Measurements from ENCODE around the gene LAMTOR3.

Gene LAMTOR3

DNA sequence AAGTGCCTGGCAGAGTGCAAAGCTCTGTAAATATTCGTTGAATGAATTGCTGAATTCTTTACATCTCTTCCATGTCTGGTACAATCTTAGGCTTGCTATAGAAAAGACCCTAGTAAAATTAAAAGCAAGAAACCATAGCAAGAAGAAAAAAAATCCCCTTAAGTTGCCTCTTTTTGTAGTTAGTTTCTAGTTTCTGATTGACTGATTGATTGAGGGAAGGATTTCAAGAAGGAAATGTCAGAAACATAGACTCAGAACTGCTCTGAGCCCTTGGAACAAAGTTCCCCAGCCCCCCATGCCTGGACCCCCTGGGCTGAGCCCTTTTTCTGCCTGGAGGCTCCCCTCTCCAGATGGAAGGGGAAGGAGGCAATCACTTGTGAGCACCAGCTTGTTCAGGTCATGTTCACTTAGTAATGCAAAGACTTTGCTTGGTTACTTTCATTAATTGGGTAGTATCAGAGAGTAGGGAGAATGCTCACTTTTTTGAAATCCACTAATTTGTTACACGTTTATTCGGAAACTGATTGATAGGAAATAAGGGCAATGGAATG, 42.0 kb downstream of the LAMTOR3 start:
- no peaks in the 10 kb centered on the region for H3K79me2 ChIP-seq (ENCODE audit: insufficient read depth, low read length)
- no peaks in the 10 kb centered on the region for H3K9me2 ChIP-seq (replicated peaks; ENCODE audit: low read depth, low read length)
- TF ChIP-seq, protein P1, sequence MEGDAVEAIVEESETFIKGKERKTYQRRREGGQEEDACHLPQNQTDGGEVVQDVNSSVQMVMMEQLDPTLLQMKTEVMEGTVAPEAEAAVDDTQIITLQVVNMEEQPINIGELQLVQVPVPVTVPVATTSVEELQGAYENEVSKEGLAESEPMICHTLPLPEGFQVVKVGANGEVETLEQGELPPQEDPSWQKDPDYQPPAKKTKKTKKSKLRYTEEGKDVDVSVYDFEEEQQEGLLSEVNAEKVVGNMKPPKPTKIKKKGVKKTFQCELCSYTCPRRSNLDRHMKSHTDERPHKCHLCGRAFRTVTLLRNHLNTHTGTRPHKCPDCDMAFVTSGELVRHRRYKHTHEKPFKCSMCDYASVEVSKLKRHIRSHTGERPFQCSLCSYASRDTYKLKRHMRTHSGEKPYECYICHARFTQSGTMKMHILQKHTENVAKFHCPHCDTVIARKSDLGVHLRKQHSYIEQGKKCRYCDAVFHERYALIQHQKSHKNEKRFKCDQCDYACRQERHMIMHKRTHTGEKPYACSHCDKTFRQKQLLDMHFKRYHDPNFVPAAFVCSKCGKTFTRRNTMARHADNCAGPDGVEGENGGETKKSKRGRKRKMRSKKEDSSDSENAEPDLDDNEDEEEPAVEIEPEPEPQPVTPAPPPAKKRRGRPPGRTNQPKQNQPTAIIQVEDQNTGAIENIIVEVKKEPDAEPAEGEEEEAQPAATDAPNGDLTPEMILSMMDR (conservative IDR thresholded peaks at IDR 0.05; ENCODE audit: low read length) = no peak
- TF ChIP-seq EZH2phosphoT487 (IDR thresholded peaks at IDR 0.05; ENCODE audit: borderline replicate concordance) = no peak
- no peaks in the 10 kb centered on the region for H4K20me1 ChIP-seq (ENCODE audit: insufficient read depth, low read length, poor library complexity, severe bottlenecking)
- H2AFZ ChIP-seq (ENCODE audit: low read length) = no peak overlapping the region
- no peaks in the 10 kb centered on the region for H3K36me3 ChIP-seq (ENCODE audit: insufficient read depth, low read length)
- no peak overlapping the region for H3K9ac ChIP-seq (ENCODE audit: low read depth, low read length, poor library complexity, severe bottlenecking)
- no peaks in the 10 kb centered on the region for H3K9me3 ChIP-seq (ENCODE audit: insufficient read depth, low read depth, low read length)
- no peaks in the 10 kb centered on the region for H3K4me1 ChIP-seq (ENCODE audit: insufficient read depth, low read length, poor library complexity, severe bottlenecking)
- no peaks in the 10 kb centered on the region for H3K27me3 ChIP-seq (ENCODE audit: insufficient read depth, low read length, poor library complexity, severe bottlenecking)
- no peak overlapping the region for H3K4me2 ChIP-seq (ENCODE audit: low read depth, low read length, poor library complexity, severe bottlenecking)
- no peaks in the 10 kb centered on the region for H3F3A ChIP-seq (ENCODE audit: low read depth)
- no peak overlapping the region for H3K4me3 ChIP-seq (ENCODE audit: low read length, poor library complexity, severe bottlenecking)

DNA sequence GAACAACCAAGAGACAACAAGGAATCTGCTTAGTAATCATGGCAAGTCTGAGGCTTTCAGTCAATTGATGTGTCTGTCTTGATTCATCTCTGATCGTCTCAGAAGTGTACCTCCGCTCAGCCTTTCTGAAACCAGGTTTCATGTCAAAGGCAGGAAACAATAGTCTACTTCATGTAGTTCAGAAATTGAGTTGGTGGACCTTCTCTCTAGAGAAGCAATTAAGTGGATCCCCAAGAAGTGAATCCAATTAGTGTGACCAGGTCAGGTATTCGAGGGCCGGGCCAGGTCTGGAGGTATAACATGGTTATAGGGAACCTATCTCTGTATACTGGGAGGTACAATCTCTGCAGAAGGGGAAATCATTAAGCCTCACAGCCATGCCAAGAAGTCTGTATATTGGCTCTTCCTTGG, 45.6 kb downstream of the LAMTOR3 start:
- Histone ChIP-seq H2AFZ (ENCODE audit: low read length) (no peak overlapping the region), H3F3A (ENCODE audit: low read depth) (no peaks in the 10 kb centered on the region), H3K4me3 (ENCODE audit: low read length, poor library complexity, severe bottlenecking) (no peak overlapping the region), H3K79me2 (ENCODE audit: insufficient read depth, low read length) (no peaks in the 10 kb centered on the region), H3K4me2 (ENCODE audit: low read depth, low read length, poor library complexity, severe bottlenecking) (no peak overlapping the region), H3K9me2 (replicated peaks; ENCODE audit: low read depth, low read length) (no peaks in the 10 kb centered on the region), H3K27me3 (ENCODE audit: insufficient read depth, low read length, poor library complexity, severe bottlenecking) (no peaks in the 10 kb centered on the region), H4K20me1 (ENCODE audit: insufficient read depth, low read length, poor library complexity, severe bottlenecking) (no peaks in the 10 kb centered on the region), H3K4me1 (ENCODE audit: insufficient read depth, low read length, poor library complexity, severe bottlenecking) (no peaks in the 10 kb centered on the region), H3K9me3 (ENCODE audit: insufficient read depth, low read depth, low read length) (no peaks in the 10 kb centered on the region), H3K9ac (ENCODE audit: low read depth, low read length, poor library complexity, severe bottlenecking) (no peak overlapping the region), H3K36me3 (ENCODE audit: insufficient read depth, low read length) (no peaks in the 10 kb centered on the region)
- no peak for TF ChIP-seq EZH2phosphoT487 (IDR thresholded peaks at IDR 0.05; ENCODE audit: borderline replicate concordance)
- TF ChIP-seq, protein P1 (conservative IDR thresholded peaks at IDR 0.05; ENCODE audit: low read length) = no peak

DNA sequence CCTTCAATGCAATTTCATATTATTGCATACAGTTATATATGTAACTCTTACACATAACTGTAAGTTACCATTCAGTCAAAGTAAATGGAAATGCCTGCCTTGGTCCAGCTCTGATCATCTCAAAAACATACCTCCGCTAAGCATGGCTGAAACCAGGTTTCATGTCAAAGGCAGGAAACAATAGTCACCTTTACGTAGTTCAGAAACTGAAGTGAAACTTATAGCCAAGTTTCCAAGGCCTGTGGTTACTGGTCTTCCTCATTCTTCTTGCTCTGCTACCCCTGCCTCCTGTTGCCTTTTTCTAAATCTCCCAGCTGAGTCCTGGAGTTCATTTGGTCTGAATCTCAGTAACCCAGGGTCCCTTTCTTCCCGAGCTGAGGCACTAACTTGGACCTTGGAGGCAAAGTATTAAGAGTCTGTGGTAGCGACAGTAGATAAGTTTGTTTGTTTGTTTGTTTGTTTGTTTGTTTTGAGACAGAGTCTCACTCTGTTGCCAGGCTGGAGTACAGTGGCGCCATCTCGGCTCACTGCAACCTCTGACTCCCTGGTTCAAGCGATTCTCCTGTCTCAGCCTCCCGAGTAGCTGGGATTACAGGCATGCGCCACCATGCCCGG, 46.8 kb downstream of the LAMTOR3 start:
- Histone ChIP-seq H3K9ac (ENCODE audit: low read depth, low read length, poor library complexity, severe bottlenecking) (no peak overlapping the region), H3K4me3 (ENCODE audit: low read length, poor library complexity, severe bottlenecking) (no peak overlapping the region), H2AFZ (ENCODE audit: low read length) (no peak overlapping the region), H3K9me3 (ENCODE audit: insufficient read depth, low read depth, low read length) (no peaks in the 10 kb centered on the region), H3K36me3 (ENCODE audit: insufficient read depth, low read length) (no peaks in the 10 kb centered on the region), H3K4me1 (ENCODE audit: insufficient read depth, low read length, poor library complexity, severe bottlenecking) (no peaks in the 10 kb centered on the region), H3K9me2 (replicated peaks; ENCODE audit: low read depth, low read length) (no peaks in the 10 kb centered on the region), H4K20me1 (ENCODE audit: insufficient read depth, low read length, poor library complexity, severe bottlenecking) (no peaks in the 10 kb centered on the region), H3K4me2 (ENCODE audit: low read depth, low read length, poor library complexity, severe bottlenecking) (no peak overlapping the region), H3K27me3 (ENCODE audit: insufficient read depth, low read length, poor library complexity, severe bottlenecking) (no peaks in the 10 kb centered on the region), H3F3A (ENCODE audit: low read depth) (no peaks in the 10 kb centered on the region), H3K79me2 (ENCODE audit: insufficient read depth, low read length) (no peaks in the 10 kb centered on the region)
- TF ChIP-seq, protein P1 (conservative IDR thresholded peaks at IDR 0.05; ENCODE audit: low read length) = no peak
- no peak for TF ChIP-seq EZH2phosphoT487 (IDR thresholded peaks at IDR 0.05; ENCODE audit: borderline replicate concordance)
